Endothelial cell of umbilical vein (primary cell): ENCODE measurements around the gene PLCB4.

Experiments used
- CTCF ChIP-seq, 2 donors: IDR thresholded peaks; 1 replicate in 1 of 2; 2 replicates in 1 of 2; pipeline ENCODE4 v1.5.1; 2011; ENCODE audit warnings: low read length in 2 of 2, mild to moderate bottlenecking in 2 of 2, moderate library complexity in 2 of 2, control low read depth in 1 of 2, inconsistent platforms in 1 of 2, low read depth in 1 of 2; ENCODE audit not compliant: insufficient read depth in 1 of 2; ENCODE audit errors: extremely low read depth in 1 of 2
- EZH2 ChIP-seq: IDR thresholded peaks from 2 replicates; pipeline ENCODE4 v1.6.1; 2012; ENCODE audit warnings: borderline replicate concordance, low read depth, mild to moderate bottlenecking, moderate library complexity, low read length, inconsistent platforms; ENCODE audit not compliant: severe bottlenecking
- MYC ChIP-seq: IDR thresholded peaks from one replicate; pipeline ENCODE4 v1.6.1; 2011; ENCODE audit warnings: mild to moderate bottlenecking, low read depth, low read length
- POLR2A ChIP-seq: IDR thresholded peaks from 2 replicates; pipeline ENCODE4 v1.6.1; 2012; ENCODE audit warnings: low read depth, mild to moderate bottlenecking, control low read depth, low read length
- POLR2AphosphoS5 ChIP-seq: IDR thresholded peaks from 2 replicates; pipeline ENCODE4 v1.6.1; 2012; ENCODE audit warnings: low read depth, mild to moderate bottlenecking, control low read depth, low read length, moderate library complexity; ENCODE audit not compliant: insufficient read depth

GRCh38 chr20:9353180-9353915 is 284.5 kb downstream of the PLCB4 start:
- TF ChIP-seq CTCF (IDR thresholded peaks at IDR 0.05; ENCODE audit: extremely low read depth in 1 of 2, insufficient read depth in 1 of 2, low read depth in 1 of 2, low read length in 2 of 2) (no peak), POLR2AphosphoS5 (no peak), POLR2A (no peak), MYC (no peak), EZH2 (no peak)
